ENCODE data around the gene MAP6.

MAP6 gene

GRCh38 chr11:75547617-75548058 is 121.2 kb downstream of the MAP6 start:
- no peak for DNase-seq

- no peak for DNase-seq
Measured at GRCh38 chr11:75547177-75547576, 121.7 kb downstream of the MAP6 start.

- no peak for DNase-seq
Measured at GRCh38 chr11:75543806-75544205, 125.0 kb downstream of the MAP6 start.

- DNase-seq: no peak
Measured at GRCh38 chr11:75542088-75542438, 126.8 kb downstream of the MAP6 start.

- DNase-seq: no peak
Measured at GRCh38 chr11:75541193-75542087, 127.4 kb downstream of the MAP6 start.

- DNase-seq: no peak
Measured at GRCh38 chr11:75539459-75540334, 129.1 kb downstream of the MAP6 start.

GRCh38 chr11:75538150-75538942 is 130.5 kb downstream of the MAP6 start:
- no peak for DNase-seq

- DNase-seq: no peak
Measured at GRCh38 chr11:75537740-75538139, 131.1 kb downstream of the MAP6 start.
